Effector CD8-positive, alpha-beta T cell (primary cell): ENCODE measurements around the gene DYNC2H1.

Source experiments
- DNase-seq: peaks from one replicate; lab custom pipeline; 2025; lab: John Stamatoyannopoulos, UW

DYNC2H1 gene

GRCh38 chr11:103274025-103274424 lies 164.8 kb downstream of the DYNC2H1 start:
- DNase-seq, result no peak

- no peak for DNase-seq
Observed at GRCh38 chr11:103279821-103280220, 170.6 kb downstream of the DYNC2H1 start.

- DNase-seq, result no peak
Observed at GRCh38 chr11:103281301-103281700, 172.1 kb downstream of the DYNC2H1 start.

- no peak for DNase-seq
Observed at GRCh38 chr11:103284260-103284659, 175.0 kb downstream of the DYNC2H1 start.

GRCh38 chr11:103294516-103294915 lies 185.3 kb downstream of the DYNC2H1 start:
- no peak for DNase-seq

GRCh38 chr11:103295704-103296103 lies 186.5 kb downstream of the DYNC2H1 start:
- DNase-seq, result no peak

- DNase-seq, result no peak
Observed at GRCh38 chr11:103297900-103298299, 188.7 kb downstream of the DYNC2H1 start.

- DNase-seq, result no peak
Observed at GRCh38 chr11:103315248-103315647, 206.0 kb downstream of the DYNC2H1 start.

GRCh38 chr11:103317118-103317517 lies 207.9 kb downstream of the DYNC2H1 start:
- DNase-seq, result no peak

GRCh38 chr11:103322821-103323220 lies 213.6 kb downstream of the DYNC2H1 start:
- DNase-seq, result no peak

- no peak for DNase-seq
Observed at GRCh38 chr11:103325686-103326069, 216.5 kb downstream of the DYNC2H1 start.

- DNase-seq, result no peak
Observed at GRCh38 chr11:103326070-103326794, 217.0 kb downstream of the DYNC2H1 start.

- no peak for DNase-seq
Observed at GRCh38 chr11:103327721-103328120, 218.5 kb downstream of the DYNC2H1 start.

GRCh38 chr11:103332409-103332808 lies 223.2 kb downstream of the DYNC2H1 start:
- no peak for DNase-seq

GRCh38 chr11:103338621-103339484 lies 229.6 kb downstream of the DYNC2H1 start:
- DNase-seq, result no peak

- DNase-seq, result no peak
Observed at GRCh38 chr11:103339485-103339857, 230.2 kb downstream of the DYNC2H1 start.

- no peak for DNase-seq
Observed at GRCh38 chr11:103340956-103341355, 231.7 kb downstream of the DYNC2H1 start.

GRCh38 chr11:103344886-103345285 lies 235.7 kb downstream of the DYNC2H1 start:
- DNase-seq, result no peak

- DNase-seq, result no peak
Observed at GRCh38 chr11:103349595-103349994, 240.4 kb downstream of the DYNC2H1 start.

- DNase-seq, result no peak
Observed at GRCh38 chr11:103354656-103355055, 245.4 kb downstream of the DYNC2H1 start.

- no peak for DNase-seq
Observed at GRCh38 chr11:103358251-103358650, 249.0 kb downstream of the DYNC2H1 start.

- DNase-seq, result no peak
Observed at GRCh38 chr11:103359216-103359615, 250.0 kb downstream of the DYNC2H1 start.

GRCh38 chr11:103364687-103365086 lies 255.5 kb downstream of the DYNC2H1 start:
- DNase-seq, result no peak
